HAP-1 (cell line): ENCODE results near the gene NPEPL1.

ENCODE experiments used
- DNase-seq, 2 experiments: peaks; one replicate each; pipeline ENCODE4 v3.0.0-alpha.2; 2016 to 2020; ENCODE audit warnings: low spot score in 2 of 2
- H3K27me3 ChIP-seq: fragments of 250-450 bp; sonication (Bioruptor Pico); 2 replicates; pipeline ENCODE4 v1.5.1; 2020; ENCODE audit warnings: low read depth, mild to moderate bottlenecking, moderate library complexity
- H3K36me3 ChIP-seq: fragments of 250-450 bp; sonication (Bioruptor Pico); replicated peaks from 2 replicates; pipeline ENCODE4 v1.5.1; 2020; ENCODE audit warnings: mild to moderate bottlenecking
- H3K4me1 ChIP-seq: fragments of 250-450 bp; sonication (Bioruptor Pico); 2 replicates; pipeline ENCODE4 v1.5.1; 2020; ENCODE audit warnings: mild to moderate bottlenecking
- H3K4me3 ChIP-seq: fragments of 250-450 bp; sonication (Bioruptor Pico); 2 replicates; pipeline ENCODE4 v1.5.1; 2020; ENCODE audit warnings: mild to moderate bottlenecking, moderate library complexity
- H3K9me3 ChIP-seq: fragments of 250-450 bp; sonication (Bioruptor Pico); 2 replicates; pipeline ENCODE4 v1.5.1; 2020; ENCODE audit warnings: mild to moderate bottlenecking, moderate library complexity
- in situ Hi-C: fragments of 300-500 bp; cut with MboI; formaldehyde crosslinking; loops from 3 replicates; pipeline ENCODE4 v1.14.3; 2020; ENCODE audit warnings: low sequenced_read_pairs, inconsistent platforms, mixed read lengths

NPEPL1 gene

GRCh38 chr20:58677808-58678207 lies 14.8 kb upstream of the NPEPL1 start:
- H3K9me3 ChIP-seq = no peaks in the 10 kb centered on the region
- in situ Hi-C loops = loop anchor here (25.0 kb wide), 1 partner anchor 441 kb away; the partner anchor contains the start of gene ANKRD60
- no peaks in the 10 kb centered on the region for H3K27me3 ChIP-seq
- no peak overlapping the region for H3K4me3 ChIP-seq
- DNase-seq = no peak
- peaks cover 55% of the 10 kb centered on the region for H3K36me3 ChIP-seq
- no peaks in the 10 kb centered on the region for H3K4me1 ChIP-seq

- peaks cover 45% of the 10 kb centered on the region for H3K36me3 ChIP-seq
- in situ Hi-C loops = loop anchor here (25.0 kb wide), 1 partner anchor 442 kb away; the partner anchor contains the start of gene ANKRD60
- H3K9me3 ChIP-seq = no peaks in the 10 kb centered on the region
These were observed 13.8 kb upstream of the NPEPL1 start for GRCh38 chr20:58678806-58679205.

GRCh38 chr20:58682656-58683531 lies 9.7 kb upstream of the NPEPL1 start:
- in situ Hi-C loops = loop anchor here (25.0 kb wide), 1 partner anchor 446 kb away; the partner anchor contains the start of gene ANKRD60
- no peak overlapping the region for H3K4me3 ChIP-seq
- peaks cover 5% of the 10 kb centered on the region for H3K36me3 ChIP-seq
- no peaks in the 10 kb centered on the region for H3K9me3 ChIP-seq
- no peak for DNase-seq
- H3K4me1 ChIP-seq = no peaks in the 10 kb centered on the region
- H3K27me3 ChIP-seq = no peaks in the 10 kb centered on the region

More at GRCh38 chr20:58678806-58679205, 13.8 kb upstream of the NPEPL1 start:
- no peak overlapping the region for H3K4me3 ChIP-seq
- H3K4me1 ChIP-seq = no peaks in the 10 kb centered on the region
- DNase-seq = no peak
- no peaks in the 10 kb centered on the region for H3K27me3 ChIP-seq

- Histone ChIP-seq H3K4me1 (no peaks in the 10 kb centered on the region), H3K4me3 (no peak overlapping the region), H3K27me3 (no peaks in the 10 kb centered on the region), H3K36me3 (peaks cover 5% of the 10 kb centered on the region; the same call in 1 of the 2 replicates), H3K9me3 (no peaks in the 10 kb centered on the region)
- in situ Hi-C loops = loop anchor here (25.0 kb wide), 1 partner anchor 447 kb away; the partner anchor contains the start of gene ANKRD60
- DNase-seq = no peak
These were observed 8.3 kb upstream of the NPEPL1 start for GRCh38 chr20:58684291-58684690.

DNA sequence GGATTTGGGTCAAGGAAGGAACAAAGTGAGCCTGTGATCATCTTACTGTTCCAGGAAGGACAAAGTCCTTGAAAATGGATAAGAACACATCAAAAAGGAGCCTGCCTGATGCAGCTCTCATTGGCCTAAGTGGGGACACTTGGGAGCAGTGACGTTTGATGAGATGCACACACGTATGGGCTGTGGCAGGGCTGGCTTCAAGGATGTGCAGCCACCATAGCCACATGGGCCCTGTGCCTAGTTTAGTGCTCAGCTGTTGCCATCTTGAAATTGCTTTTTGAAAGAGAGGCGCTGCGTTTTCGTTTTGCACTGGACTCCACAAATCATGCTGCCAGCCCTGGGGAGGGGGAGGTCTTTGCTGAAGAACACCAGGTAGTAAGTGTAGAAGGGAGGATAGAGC lies 6.6 kb upstream of the NPEPL1 start:
- Histone ChIP-seq H3K4me3 (no peak overlapping the region), H3K4me1 (peaks cover 10% of the 10 kb centered on the region), H3K9me3 (no peaks in the 10 kb centered on the region), H3K27me3 (no peaks in the 10 kb centered on the region), H3K36me3 (no peaks in the 10 kb centered on the region)
- in situ Hi-C loops = loop anchor here (25.0 kb wide), 1 partner anchor 449 kb away; the partner anchor contains the start of gene ANKRD60
- DNase-seq = no peak

DNA sequence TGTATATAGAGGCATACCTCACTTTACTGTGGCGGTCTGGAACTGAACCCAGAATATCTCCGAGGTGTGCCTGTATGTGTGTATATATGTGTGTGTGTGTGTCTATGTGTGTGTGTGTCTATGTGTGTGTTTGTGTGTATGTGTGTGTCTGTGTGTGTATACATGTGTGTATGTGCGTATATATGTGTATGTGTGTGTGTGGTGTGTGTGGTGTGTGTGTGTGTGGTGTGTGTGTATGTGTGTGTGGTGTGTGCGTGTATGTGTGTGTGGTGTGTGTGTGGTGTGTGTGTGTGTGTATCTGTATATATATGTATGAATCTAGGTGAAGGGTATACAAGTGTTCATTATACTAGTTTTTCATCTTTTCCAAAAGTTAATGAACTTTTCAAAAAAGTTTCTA lies 4.2 kb upstream of the NPEPL1 start:
- Histone ChIP-seq H3K4me3 (no peak overlapping the region), H3K4me1 (peaks cover 17% of the 10 kb centered on the region), H3K36me3 (no peaks in the 10 kb centered on the region; the same call in 1 of the 2 replicates), H3K27me3 (no peaks in the 10 kb centered on the region), H3K9me3 (no peaks in the 10 kb centered on the region)
- in situ Hi-C loops = loop anchor here (25.0 kb wide), 1 partner anchor 451 kb away; the partner anchor contains the start of gene ANKRD60
- DNase-seq = no peak

- H3K9me3 ChIP-seq = no peaks in the 10 kb centered on the region
- no peak for DNase-seq
- no peaks in the 10 kb centered on the region for H3K27me3 ChIP-seq
- no peak overlapping the region for H3K4me3 ChIP-seq
- no peaks in the 10 kb centered on the region; the same call in 1 of the 2 replicates for H3K36me3 ChIP-seq
- in situ Hi-C loops = loop anchor here (25.0 kb wide), 1 partner anchor 452 kb away; the partner anchor contains the start of gene ANKRD60
- H3K4me1 ChIP-seq = peaks cover 22% of the 10 kb centered on the region
These were observed 3.8 kb upstream of the NPEPL1 start for GRCh38 chr20:58688840-58689239.

GRCh38 chr20:58690396-58691135 lies 2.0 kb upstream of the NPEPL1 start:
- no peak for DNase-seq
- H3K4me1 ChIP-seq = peaks cover 22% of the 10 kb centered on the region
- H3K9me3 ChIP-seq = no peaks in the 10 kb centered on the region
- no peak overlapping the region for H3K4me3 ChIP-seq
- H3K27me3 ChIP-seq = no peaks in the 10 kb centered on the region
- no peaks in the 10 kb centered on the region; the same call in 1 of the 2 replicates for H3K36me3 ChIP-seq
- in situ Hi-C loops = loop anchor here (25.0 kb wide), 1 partner anchor 453 kb away; the partner anchor contains the start of gene ANKRD60

DNA sequence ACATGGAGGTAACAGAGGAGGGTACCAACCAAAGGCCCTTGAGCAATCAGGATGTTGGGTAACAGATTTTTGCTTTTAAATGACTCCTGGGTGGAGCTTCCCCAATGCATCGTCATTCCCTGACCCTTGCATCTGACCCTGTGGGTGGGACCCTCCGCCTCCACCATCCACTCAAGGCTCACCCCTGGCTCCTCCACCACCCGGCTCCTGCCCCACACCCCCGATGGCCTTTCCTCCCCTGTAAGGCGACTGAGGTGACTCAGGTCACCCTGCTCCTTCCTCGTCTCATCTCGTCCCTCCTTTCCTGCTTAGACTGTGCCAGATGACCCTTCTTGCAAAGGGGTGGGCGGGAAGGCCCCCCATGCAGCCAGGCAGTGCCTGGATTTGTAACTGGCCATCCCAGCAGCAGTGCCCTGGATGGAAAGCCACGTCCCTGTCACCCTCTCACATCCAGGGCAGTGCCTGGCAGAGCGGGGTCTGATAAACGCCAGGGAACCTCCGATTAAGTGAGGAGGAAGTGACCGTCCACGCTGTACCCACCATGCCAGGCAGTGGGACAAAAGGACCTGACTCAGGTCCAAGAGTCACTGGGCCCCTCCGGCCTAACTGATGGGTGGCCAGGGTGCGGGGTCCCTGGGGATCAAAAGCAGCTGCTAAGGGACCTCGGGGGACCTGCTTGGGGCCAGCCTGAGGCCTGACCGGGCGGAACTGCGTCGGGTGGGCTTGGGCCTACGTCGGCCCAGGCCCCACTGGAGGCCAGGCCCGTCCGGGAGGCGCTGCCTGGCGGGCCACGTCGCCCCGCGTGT lies 624 bp upstream of the NPEPL1 start:
- in situ Hi-C loops = loop anchor here (25.0 kb wide), 1 partner anchor 455 kb away; the partner anchor contains the start of gene ANKRD60
- H3K4me3 ChIP-seq = no peak overlapping the region
- no peaks in the 10 kb centered on the region for H3K27me3 ChIP-seq
- H3K36me3 ChIP-seq = peaks cover 5% of the 10 kb centered on the region
- no peaks in the 10 kb centered on the region for H3K9me3 ChIP-seq
- no peak for DNase-seq
- H3K4me1 ChIP-seq = peaks cover 22% of the 10 kb centered on the region

DNA sequence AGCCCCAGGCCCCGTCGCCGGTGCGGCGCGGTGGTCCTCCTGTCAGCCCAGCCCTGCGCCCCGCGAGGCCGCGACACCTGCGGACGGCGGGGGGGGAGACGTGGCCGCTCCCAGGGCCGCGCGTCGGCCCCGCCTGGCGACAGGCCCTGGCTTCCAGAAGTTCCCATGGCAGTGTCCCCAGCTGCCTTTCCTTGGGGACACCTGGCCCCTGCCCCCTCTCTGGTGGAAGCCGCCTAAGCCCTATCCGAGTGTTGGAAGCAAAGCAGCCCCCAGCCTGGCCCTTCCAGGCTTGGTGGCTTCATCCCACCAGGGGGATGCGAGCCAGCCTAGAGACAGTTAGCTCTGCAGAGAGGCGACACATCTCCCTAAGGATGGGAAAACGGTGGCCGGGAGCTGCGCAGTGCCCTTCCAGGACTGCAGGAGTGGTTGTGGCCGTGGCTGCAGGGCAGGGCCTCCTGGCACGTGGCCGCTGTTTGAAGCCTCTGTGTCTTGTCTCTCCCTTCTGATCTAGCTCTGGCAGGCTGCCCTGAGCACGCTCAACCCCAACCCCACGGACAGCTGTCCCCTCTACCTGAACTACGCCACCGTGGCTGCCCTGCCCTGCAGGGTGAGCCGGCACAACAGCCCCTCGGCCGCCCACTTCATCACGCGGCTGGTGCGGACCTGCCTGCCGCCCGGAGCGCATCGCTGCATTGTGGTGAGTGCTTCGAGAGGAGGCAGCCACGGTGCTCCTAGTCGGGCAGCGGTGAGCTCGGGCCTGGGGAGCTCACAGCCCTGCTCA lies 816 bp downstream of the NPEPL1 start:
- Histone ChIP-seq H3K27me3 (no peaks in the 10 kb centered on the region), H3K9me3 (no peaks in the 10 kb centered on the region), H3K36me3 (peaks cover 8% of the 10 kb centered on the region), H3K4me1 (peaks cover 22% of the 10 kb centered on the region), H3K4me3 (peak overlapping the region; percentile 23)
- in situ Hi-C loops = loop anchor here (25.0 kb wide), 1 partner anchor 456 kb away; the partner anchor contains the start of gene ANKRD60
- peak in 1 of 2 experiments; percentile 38 for DNase-seq

DNA sequence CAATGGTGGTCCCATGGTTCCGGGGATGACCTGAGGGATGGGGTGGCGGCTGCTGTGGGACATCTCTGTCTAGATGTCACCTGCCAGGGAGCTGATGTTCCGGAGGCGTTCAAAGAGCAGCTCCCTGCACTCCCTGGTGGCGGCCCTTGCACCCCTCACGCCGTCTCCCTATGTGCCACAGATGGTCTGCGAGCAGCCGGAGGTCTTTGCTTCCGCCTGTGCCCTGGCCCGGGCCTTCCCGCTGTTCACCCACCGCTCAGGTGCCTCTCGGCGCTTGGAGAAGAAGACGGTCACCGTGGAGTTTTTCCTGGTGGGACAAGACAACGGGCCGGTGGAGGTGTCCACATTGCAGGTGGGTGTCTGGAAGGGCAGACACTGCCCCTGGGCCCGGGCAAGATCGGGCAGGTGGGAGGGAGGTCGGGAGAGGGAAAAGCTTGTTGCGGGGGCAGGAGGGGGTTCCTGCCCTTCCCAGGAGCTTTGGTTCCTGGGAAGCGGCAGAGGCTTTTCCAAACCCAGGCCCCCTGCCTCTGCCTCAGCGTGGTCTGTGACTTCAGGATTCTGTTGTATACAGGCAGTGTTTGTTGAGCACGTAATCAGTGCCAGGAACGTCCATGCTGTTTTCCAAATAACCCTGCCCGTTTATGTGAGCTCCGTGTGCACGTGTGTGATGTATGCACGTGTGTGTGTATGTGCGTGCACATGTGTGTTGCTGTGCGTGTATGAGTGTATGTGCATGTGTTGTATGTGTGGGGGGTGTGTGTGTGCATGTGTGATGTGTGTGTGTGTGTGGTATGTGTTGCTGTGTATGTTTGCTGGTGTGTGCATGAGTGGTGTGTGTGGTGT lies 1.9 kb downstream of the NPEPL1 start:
- no peak for DNase-seq
- peaks cover 22% of the 10 kb centered on the region for H3K4me1 ChIP-seq
- in situ Hi-C loops = loop anchor here (25.0 kb wide), 1 partner anchor 457 kb away; the partner anchor contains the start of gene ANKRD60

More for the DNA sequence above, 1.9 kb downstream of the NPEPL1 start:
- H3K9me3 ChIP-seq = no peaks in the 10 kb centered on the region
- no peak overlapping the region for H3K4me3 ChIP-seq
- no peaks in the 10 kb centered on the region for H3K27me3 ChIP-seq
- H3K36me3 ChIP-seq = peaks cover 8% of the 10 kb centered on the region
